Measurements from ENCODE around the gene RBM3. TPM values are rescaled to one million over a fixed set of nuclear protein-coding genes. Genes with fewer than 3 reads are reported as not detected.

Gene RBM3
- polyA plus RNA-seq, 1 donor: 300 TPM

DNA sequence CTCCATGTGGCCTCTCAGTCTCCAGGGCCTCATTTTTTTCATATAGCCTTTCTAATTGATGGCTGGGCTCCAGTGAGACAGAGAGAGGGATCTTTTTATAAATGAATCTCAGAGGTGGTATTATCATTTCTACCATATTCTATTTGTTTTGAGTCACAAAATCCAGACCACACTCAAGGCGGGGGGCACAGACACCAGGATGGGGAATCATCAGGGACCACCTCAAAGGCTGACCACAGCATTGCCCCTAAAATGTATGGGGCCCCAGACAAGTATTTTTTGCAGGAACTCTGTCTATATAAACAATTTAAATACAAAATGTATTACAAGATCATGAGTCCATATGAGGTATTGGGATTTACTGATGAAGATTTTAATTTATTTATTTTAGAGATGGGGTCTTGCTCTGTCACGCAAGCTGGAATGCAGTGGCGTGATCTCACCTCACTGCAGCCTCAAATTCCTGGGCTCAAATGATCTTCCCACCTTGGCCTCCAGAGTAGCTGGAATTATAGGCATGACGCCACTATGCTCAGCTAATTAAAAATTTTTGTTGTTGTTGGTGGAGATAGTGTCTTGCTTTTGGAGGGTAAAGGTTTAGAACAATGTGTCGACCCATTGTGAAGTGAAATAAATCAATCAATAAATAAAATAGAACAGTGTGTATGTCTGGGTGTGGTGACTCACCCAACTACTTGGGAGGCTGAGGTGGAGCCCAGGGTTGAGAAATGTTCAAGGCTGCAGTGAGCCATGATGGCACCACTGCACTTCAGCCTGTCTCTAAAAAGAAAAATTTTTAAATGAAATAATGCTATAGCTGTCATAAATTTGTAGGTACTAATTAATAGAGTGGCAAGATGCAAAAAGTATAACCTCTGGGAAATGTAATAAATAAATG lies 52.4 kb downstream of the RBM3 start:
- no peak for DNase-seq

Other genes starting within 250 kb of the RBM3 start
- gene SSX3, start 217.8 kb upstream of the RBM3 start, polyA plus RNA-seq (ENCODE audit: insufficient read length): not detected
- gene SSX4, start 190.9 kb upstream of the RBM3 start, polyA plus RNA-seq (ENCODE audit: insufficient read length): not detected
- gene SSX4B, start 162.5 kb upstream of the RBM3 start, polyA plus RNA-seq (ENCODE audit: insufficient read length): not detected
- 6.7 TPM for gene SLC38A5, start 104.2 kb upstream of the RBM3 start, polyA plus RNA-seq (ENCODE audit: insufficient read length)
- gene FTSJ1, start 98.3 kb upstream of the RBM3 start, polyA plus RNA-seq (ENCODE audit: insufficient read length): 26.3 TPM
- gene PORCN, start 65.5 kb upstream of the RBM3 start, polyA plus RNA-seq (ENCODE audit: insufficient read length): 3.1 TPM
- 20.0 TPM for gene EBP, start 52.7 kb upstream of the RBM3 start, polyA plus RNA-seq (ENCODE audit: insufficient read length)
- gene TBC1D25, start 34.8 kb upstream of the RBM3 start, polyA plus RNA-seq (ENCODE audit: insufficient read length): 8.1 TPM
- 108 TPM for gene WDR13, start 23.0 kb downstream of the RBM3 start, polyA plus RNA-seq (ENCODE audit: insufficient read length)
- 4.2 TPM for gene WAS, start 109.3 kb downstream of the RBM3 start, polyA plus RNA-seq (ENCODE audit: insufficient read length)
- gene SUV39H1, start 122.2 kb downstream of the RBM3 start, polyA plus RNA-seq (ENCODE audit: insufficient read length): 4.6 TPM
- gene GLOD5, start 187.3 kb downstream of the RBM3 start, polyA plus RNA-seq (ENCODE audit: insufficient read length): not detected
- gene GATA1, start 212.1 kb downstream of the RBM3 start, polyA plus RNA-seq (ENCODE audit: insufficient read length): 0.72 TPM
- 101 TPM for gene HDAC6, start 227.6 kb downstream of the RBM3 start, polyA plus RNA-seq (ENCODE audit: insufficient read length)